Measurements from ENCODE around the gene PTOV1. TPM values are rescaled to one million over a fixed set of nuclear protein-coding genes. Genes with fewer than 3 reads are reported as not detected.
"Not testable (repeated sequence)": the region's sequence is repeated elsewhere in the genome, so short reads cannot be mapped to it uniquely, and the experiment has no call there.

PTOV1 gene
- polyA plus RNA-seq, 6 donors from 2014 or later, result 46.1 to 98.3 (median 60.3) TPM

- Mint-ChIP-seq H3K36me3 (peaks cover 0 to 9% of the 10 kb centered on the region in 2 donors), H3K9me3 (no peaks in the 10 kb centered on the region), H3K27ac (peak overlapping the region; percentile 57 to 97 (median 92)), H3K27me3 (no peaks in the 10 kb centered on the region), H3K4me1 (peaks cover 31 to 61% (median 59%) of the 10 kb centered on the region in 3 donors), H3K4me3 (peak overlapping the region; percentile 89 to 96 (median 94))
- DNase-seq (peak; percentile 56), ATAC-seq (ENCODE audit: low read depth in 2 of 2) (peak; percentile 18 to 20)
Observed at GRCh38 chr19:49809160-49809940, 41.6 kb upstream of the PTOV1 start.

GRCh38 chr19:49809941-49810389 is 41.0 kb upstream of the PTOV1 start:
- Mint-ChIP-seq H3K4me1 (peaks cover 31 to 64% (median 61%) of the 10 kb centered on the region in 3 donors), H3K27me3 (no peaks in the 10 kb centered on the region), H3K9me3 (no peaks in the 10 kb centered on the region), H3K36me3 (peaks cover 0 to 9% of the 10 kb centered on the region in 2 donors), H3K27ac (peak overlapping the region in 4 of 6 donors; percentile 49 to 95 (median 92)), H3K4me3 (peak overlapping the region; percentile 84 to 96 (median 94))
- no peak for ATAC-seq (ENCODE audit: low read depth in 2 of 2)
- no peak for DNase-seq

DNA sequence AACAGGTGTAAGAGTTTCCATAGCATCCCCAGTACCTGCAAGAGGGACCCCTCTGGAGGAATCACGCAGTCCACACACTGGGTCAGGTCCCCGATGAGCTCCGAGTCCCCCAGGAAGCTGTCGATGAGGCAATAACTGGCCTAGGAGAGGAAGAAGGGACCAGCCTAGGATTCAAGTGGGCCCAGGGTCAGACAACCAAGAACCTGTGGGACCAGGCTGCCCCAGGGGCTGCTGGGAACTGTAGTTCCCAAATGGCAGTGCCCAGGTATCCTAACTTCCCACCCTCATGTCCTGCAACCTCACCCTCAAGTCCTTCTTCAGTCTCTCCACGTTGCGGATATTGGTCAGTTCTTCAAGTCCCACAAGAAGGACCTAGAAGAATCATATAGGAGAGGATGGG is 39.6 kb upstream of the PTOV1 start:
- no peak for ATAC-seq (ENCODE audit: low read depth in 2 of 2)
- H3K27ac Mint-ChIP-seq, result peak overlapping the region in 2 of 6 donors; percentile 71 to 99
- H3K36me3 Mint-ChIP-seq, result peaks cover 0 to 4% of the 10 kb centered on the region in 2 donors
- peak overlapping the region; percentile 15 to 96 (median 66) for H3K4me3 Mint-ChIP-seq
- no peaks in the 10 kb centered on the region for H3K9me3 Mint-ChIP-seq
- no peaks in the 10 kb centered on the region for H3K27me3 Mint-ChIP-seq
- DNase-seq, result no peak
- H3K4me1 Mint-ChIP-seq, result peaks cover 28 to 62% (median 57%) of the 10 kb centered on the region in 3 donors

GRCh38 chr19:49812452-49812996 is 38.4 kb upstream of the PTOV1 start:
- ATAC-seq (ENCODE audit: low read depth in 2 of 2), result no peak

GRCh38 chr19:49812997-49813861 is 37.7 kb upstream of the PTOV1 start, which contains the start of gene FUZ:
Gene FUZ, minus strand, starts transcription at chr19:49813292. Its CDS starts 186 bp downstream, at chr19:49813106.
- DNase-seq, result peak; percentile 92
- Mint-ChIP-seq H3K4me3 (peak within 1 kb of the TSS; percentile 90 to 99 (median 94)), H3K4me1 (peaks cover 30 to 52% (median 51%) of the 10 kb centered on the region in 3 donors), H3K9me3 (no peaks in the 10 kb centered on the region), H3K36me3 (no peaks in the 10 kb centered on the region), H3K27ac (peak within 1 kb of the TSS; percentile 98 to 100 (median 99)), H3K27me3 (no peaks in the 10 kb centered on the region)
- peak; percentile 62 to 63 for ATAC-seq (ENCODE audit: low read depth in 2 of 2)

More at GRCh38 chr19:49812452-49812996, 38.4 kb upstream of the PTOV1 start:
- Mint-ChIP-seq H3K27ac (peak overlapping the region in 5 of 6 donors; percentile 92 to 100 (median 99)), H3K4me3 (peak overlapping the region; percentile 90 to 99 (median 94)), H3K4me1 (peaks cover 26 to 59% (median 54%) of the 10 kb centered on the region in 3 donors), H3K27me3 (no peaks in the 10 kb centered on the region), H3K9me3 (no peaks in the 10 kb centered on the region), H3K36me3 (no peaks in the 10 kb centered on the region)
- no peak for DNase-seq

- Mint-ChIP-seq H3K4me1 (peaks cover 33 to 51% (median 50%) of the 10 kb centered on the region in 3 donors), H3K36me3 (no peaks in the 10 kb centered on the region), H3K27me3 (no peaks in the 10 kb centered on the region), H3K4me3 (peak overlapping the region in 7 of 8 donors; percentile 39 to 96 (median 90)), H3K9me3 (no peaks in the 10 kb centered on the region), H3K27ac (peak overlapping the region; percentile 80 to 99 (median 99))
- ATAC-seq (ENCODE audit: low read depth in 2 of 2) (no peak), DNase-seq (no peak)
Observed at GRCh38 chr19:49814010-49814409, 36.9 kb upstream of the PTOV1 start.

DNA sequence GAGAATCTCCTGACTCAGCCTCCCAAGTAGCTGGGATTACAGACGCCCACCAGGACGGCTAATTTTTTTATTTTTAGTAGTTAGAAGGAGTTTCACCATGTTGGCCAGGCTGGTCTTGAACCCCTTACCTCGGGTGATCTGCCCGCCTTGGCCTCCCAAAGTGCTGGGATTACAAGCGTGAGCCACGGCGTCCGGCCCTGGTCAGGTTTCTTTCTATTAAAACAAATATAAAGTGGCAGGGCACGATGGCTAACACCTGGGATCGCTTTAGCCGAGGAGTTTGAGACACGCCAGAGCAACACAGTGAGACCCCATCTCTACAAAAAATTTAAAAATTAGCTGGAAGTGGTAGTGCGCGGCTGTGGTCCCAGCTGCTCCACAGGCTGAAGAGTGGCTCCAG is 34.4 kb upstream of the PTOV1 start:
- DNase-seq, result no peak
- Mint-ChIP-seq H3K9me3 (no peaks in the 10 kb centered on the region), H3K4me3 (peak overlapping the region in 5 of 8 donors; percentile 9 to 99 (median 56)), H3K4me1 (peaks cover 30 to 54% (median 52%) of the 10 kb centered on the region in 3 donors), H3K27me3 (no peaks in the 10 kb centered on the region), H3K27ac (peak overlapping the region in 4 of 6 donors; percentile 49 to 100 (median 52)), H3K36me3 (no peaks in the 10 kb centered on the region)
- no peak for ATAC-seq (ENCODE audit: low read depth in 2 of 2)

DNA sequence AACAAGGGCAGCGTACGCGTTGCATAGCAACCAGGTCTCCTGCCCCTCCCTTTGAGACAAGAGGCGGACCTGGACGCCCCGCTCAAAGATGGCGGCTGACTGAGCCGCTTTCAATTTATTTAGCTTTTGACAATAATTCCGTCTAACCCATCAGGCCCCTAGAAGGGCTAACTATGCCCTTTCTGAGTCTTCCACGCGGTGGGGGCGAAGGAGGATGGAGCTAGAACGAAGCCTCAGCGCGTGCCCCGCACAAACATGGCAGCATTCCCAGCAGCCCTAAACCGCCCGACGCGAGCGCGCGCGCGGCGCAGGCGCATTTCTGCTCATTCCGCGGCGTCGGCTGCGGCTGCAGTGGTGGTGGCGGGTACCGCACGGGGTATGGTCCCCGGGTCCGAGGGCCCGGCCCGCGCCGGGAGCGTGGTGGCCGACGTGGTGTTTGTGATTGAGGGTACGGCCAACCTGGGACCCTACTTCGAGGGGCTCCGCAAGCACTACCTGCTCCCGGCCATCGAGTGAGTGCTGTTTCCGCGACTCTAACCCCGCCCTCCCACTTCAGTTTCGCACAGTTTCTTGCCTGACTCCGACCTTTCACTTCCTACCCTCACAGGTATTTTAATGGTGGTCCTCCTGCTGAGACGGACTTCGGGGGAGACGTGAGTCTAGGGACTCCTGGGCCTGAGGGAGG is 32.9 kb upstream of the PTOV1 start, which contains the start of gene MED25:
MED25 (plus strand) TSS at position 326 of the 685 bp plus-strand sequence; CDS start at position 379, 53 bp downstream.
- Mint-ChIP-seq H3K4me1 (peaks cover 25 to 45% (median 40%) of the 10 kb centered on the region in 3 donors), H3K27me3 (no peaks in the 10 kb centered on the region), H3K4me3 (peak within 1 kb of the TSS; percentile 91 to 100 (median 100)), H3K9me3 (no peaks in the 10 kb centered on the region), H3K27ac (peak within 1 kb of the TSS; percentile 100), H3K36me3 (peaks cover 2% of the 10 kb centered on the region in 2 donors)
- DNase-seq (peak; percentile 93), ATAC-seq (ENCODE audit: low read depth in 2 of 2) (peak; percentile 53 to 58)

DNA sequence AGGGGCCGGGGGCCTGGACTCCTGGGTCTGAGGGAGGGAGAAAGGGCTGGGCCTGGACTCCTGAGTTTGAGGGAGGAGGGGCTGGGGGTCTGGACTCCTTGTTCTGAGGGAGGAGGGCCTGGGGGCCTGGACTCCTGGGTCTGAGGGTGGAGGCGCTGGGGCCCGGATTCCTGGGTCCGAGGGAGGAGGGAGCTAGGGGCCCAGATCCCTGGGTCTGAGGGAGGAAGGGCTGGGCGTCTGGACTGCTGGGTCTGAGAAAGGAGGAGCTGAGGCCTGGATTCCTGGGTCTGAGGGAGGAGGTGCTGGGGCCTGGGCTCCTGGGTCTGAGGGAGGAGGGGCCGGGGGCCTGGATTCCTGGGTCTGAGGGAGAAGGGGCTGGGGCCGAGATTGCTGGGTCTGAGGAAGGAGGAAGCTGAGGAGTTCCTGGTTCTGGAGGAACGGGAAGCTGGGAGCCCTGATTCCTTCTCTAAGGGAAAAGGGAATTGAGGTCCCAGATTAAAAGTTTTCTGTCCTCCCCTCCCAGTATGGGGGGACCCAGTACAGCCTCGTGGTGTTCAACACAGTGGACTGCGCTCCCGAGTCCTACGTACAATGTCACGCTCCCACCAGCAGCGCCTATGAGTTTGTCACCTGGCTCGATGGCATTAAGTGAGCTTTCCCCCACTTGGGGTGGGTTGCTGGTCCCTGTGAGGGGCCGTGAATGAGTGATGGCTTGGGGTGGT is 32.1 kb upstream of the PTOV1 start:
- Mint-ChIP-seq H3K36me3 (peaks cover 6 to 7% of the 10 kb centered on the region in 2 donors), H3K4me1 (peaks cover 27 to 47% (median 41%) of the 10 kb centered on the region in 3 donors), H3K27me3 (no peaks in the 10 kb centered on the region), H3K27ac (peak overlapping the region; percentile 96 to 100 (median 100)), H3K9me3 (no peaks in the 10 kb centered on the region), H3K4me3 (peak overlapping the region; percentile 91 to 100 (median 100))
- ATAC-seq (ENCODE audit: low read depth in 2 of 2) (no peak), DNase-seq (no peak)

- H3K9me3 Mint-ChIP-seq; DNase-seq; H3K36me3 Mint-ChIP-seq; ATAC-seq (ENCODE audit: low read depth in 2 of 2); H3K27me3 Mint-ChIP-seq: not testable (repeated sequence)
- Mint-ChIP-seq H3K27ac (peak overlapping the region; percentile 67 to 100 (median 95)), H3K4me3 (peak overlapping the region; percentile 91 to 100 (median 100)), H3K4me1 (peaks cover 27 to 43% (median 35%) of the 10 kb centered on the region in 3 donors)
Observed at GRCh38 chr19:49819452-49820115, 31.4 kb upstream of the PTOV1 start.

- peaks cover 6 to 7% of the 10 kb centered on the region in 2 donors for H3K36me3 Mint-ChIP-seq
- peak overlapping the region in 1 of 6 donors; percentile 100 for H3K27ac Mint-ChIP-seq
- ATAC-seq (ENCODE audit: low read depth in 2 of 2) (no peak), DNase-seq (no peak)
- peaks cover 27 to 44% (median 35%) of the 10 kb centered on the region in 3 donors for H3K4me1 Mint-ChIP-seq
- H3K9me3 Mint-ChIP-seq, result no peaks in the 10 kb centered on the region
- no peaks in the 10 kb centered on the region for H3K27me3 Mint-ChIP-seq
- H3K4me3 Mint-ChIP-seq, result peak overlapping the region in 5 of 8 donors; percentile 49 to 100 (median 91)
Observed at GRCh38 chr19:49820125-49820524, 30.8 kb upstream of the PTOV1 start.

All from naive B cell (primary cell).